ENCODE measurements around the gene EIF1B. TPM values are rescaled to one million over a fixed set of nuclear protein-coding genes. Genes with fewer than 3 reads are reported as not detected.

EIF1B gene
- polyA plus RNA-seq, 1 donor (not counting 4 experiments of a cell fraction or from before 2014, with no cell fraction given): 23.5 TPM

GRCh38 chr3:40299130-40299720 is 10.3 kb upstream of the EIF1B start:
- FAIRE-seq: no peak
- Histone ChIP-seq H3K4me3 (ENCODE audit: control insufficient read depth in 2 of 3, extremely low read depth in 1 of 3, insufficient read depth in 2 of 3, low read depth in 1 of 3, low read length in 3 of 3) (no peak overlapping the region), H3K4me2 (ENCODE audit: control insufficient read depth, extremely low read depth, insufficient read depth, low read depth, low read length) (no peak overlapping the region), H3K36me3 (ENCODE audit: control insufficient read depth in 2 of 2, extremely low read depth in 1 of 2, insufficient read depth in 2 of 2, low read length in 2 of 2) (no peaks in the 10 kb centered on the region), H3K4me1 (ENCODE audit: control insufficient read depth, extremely low read depth, insufficient read depth, low read length) (no peaks in the 10 kb centered on the region), H3K79me2 (ENCODE audit: control insufficient read depth, insufficient read depth, low read length) (no peaks in the 10 kb centered on the region), H3K27me3 (ENCODE audit: control insufficient read depth, extremely low read depth, insufficient read depth, low read length) (no peaks in the 10 kb centered on the region), H3K9ac (ENCODE audit: control insufficient read depth, extremely low read depth, insufficient read depth, low read length) (no peak overlapping the region), H3K9me3 (ENCODE audit: control insufficient read depth, low read depth, low read length) (no peaks in the 10 kb centered on the region), H3K27ac (ENCODE audit: control insufficient read depth, insufficient read depth, low read length) (no peak overlapping the region), H4K20me1 (ENCODE audit: control insufficient read depth, extremely low read depth, insufficient read depth, low read length) (no peaks in the 10 kb centered on the region), H3K9me1 (ENCODE audit: control insufficient read depth, extremely low read depth, insufficient read depth, low read length) (no peaks in the 10 kb centered on the region), H2AFZ (ENCODE audit: control insufficient read depth, low read length) (no peak overlapping the region)
- dilution Hi-C loops (cut with MboI; ENCODE audit: extremely low pct_ligation_motif_present, low sequenced_read_pairs): no loop called here
- no peak for DNase-seq (ENCODE audit: low read depth, low spot score)
- TF ChIP-seq EZH2 (IDR thresholded peaks at IDR 0.05; ENCODE audit: low read length) (no peak), CTCF (optimal IDR thresholded peaks at IDR 0.05 in 1 of 3, IDR thresholded peaks at IDR 0.05 in 1 of 3, conservative IDR thresholded peaks at IDR 0.05 in 1 of 3; ENCODE audit: extremely low read depth in 1 of 3, insufficient read depth in 2 of 3, low read length in 3 of 3) (no peak)

GRCh38 chr3:40299721-40300335 is 9.7 kb upstream of the EIF1B start:
- no peaks in the 10 kb centered on the region for H3K9me1 ChIP-seq (ENCODE audit: control insufficient read depth, extremely low read depth, insufficient read depth, low read length)
- FAIRE-seq: no peak
- no peaks in the 10 kb centered on the region for H4K20me1 ChIP-seq (ENCODE audit: control insufficient read depth, extremely low read depth, insufficient read depth, low read length)
- no peaks in the 10 kb centered on the region for H3K79me2 ChIP-seq (ENCODE audit: control insufficient read depth, insufficient read depth, low read length)
- no peak overlapping the region for H3K9ac ChIP-seq (ENCODE audit: control insufficient read depth, extremely low read depth, insufficient read depth, low read length)
- no peak for TF ChIP-seq EZH2 (IDR thresholded peaks at IDR 0.05; ENCODE audit: low read length)
- no peak for TF ChIP-seq CTCF (optimal IDR thresholded peaks at IDR 0.05 in 1 of 3, IDR thresholded peaks at IDR 0.05 in 1 of 3, conservative IDR thresholded peaks at IDR 0.05 in 1 of 3; ENCODE audit: extremely low read depth in 1 of 3, insufficient read depth in 2 of 3, low read length in 3 of 3)
- DNase-seq (ENCODE audit: low read depth, low spot score): no peak
- no peak overlapping the region for H3K4me2 ChIP-seq (ENCODE audit: control insufficient read depth, extremely low read depth, insufficient read depth, low read depth, low read length)
- H3K27me3 ChIP-seq (ENCODE audit: control insufficient read depth, extremely low read depth, insufficient read depth, low read length): no peaks in the 10 kb centered on the region
- no peaks in the 10 kb centered on the region for H3K36me3 ChIP-seq (ENCODE audit: control insufficient read depth in 2 of 2, extremely low read depth in 1 of 2, insufficient read depth in 2 of 2, low read length in 2 of 2)
- H3K4me3 ChIP-seq (ENCODE audit: control insufficient read depth in 2 of 3, extremely low read depth in 1 of 3, insufficient read depth in 2 of 3, low read depth in 1 of 3, low read length in 3 of 3): no peak overlapping the region
- H3K4me1 ChIP-seq (ENCODE audit: control insufficient read depth, extremely low read depth, insufficient read depth, low read length): no peaks in the 10 kb centered on the region
- H3K9me3 ChIP-seq (ENCODE audit: control insufficient read depth, low read depth, low read length): no peaks in the 10 kb centered on the region
- H2AFZ ChIP-seq (ENCODE audit: control insufficient read depth, low read length): no peak overlapping the region
- no peak overlapping the region for H3K27ac ChIP-seq (ENCODE audit: control insufficient read depth, insufficient read depth, low read length)
- dilution Hi-C loops (cut with MboI; ENCODE audit: extremely low pct_ligation_motif_present, low sequenced_read_pairs): no loop called here
